ENCODE results near the gene RPRD2.

DNA sequence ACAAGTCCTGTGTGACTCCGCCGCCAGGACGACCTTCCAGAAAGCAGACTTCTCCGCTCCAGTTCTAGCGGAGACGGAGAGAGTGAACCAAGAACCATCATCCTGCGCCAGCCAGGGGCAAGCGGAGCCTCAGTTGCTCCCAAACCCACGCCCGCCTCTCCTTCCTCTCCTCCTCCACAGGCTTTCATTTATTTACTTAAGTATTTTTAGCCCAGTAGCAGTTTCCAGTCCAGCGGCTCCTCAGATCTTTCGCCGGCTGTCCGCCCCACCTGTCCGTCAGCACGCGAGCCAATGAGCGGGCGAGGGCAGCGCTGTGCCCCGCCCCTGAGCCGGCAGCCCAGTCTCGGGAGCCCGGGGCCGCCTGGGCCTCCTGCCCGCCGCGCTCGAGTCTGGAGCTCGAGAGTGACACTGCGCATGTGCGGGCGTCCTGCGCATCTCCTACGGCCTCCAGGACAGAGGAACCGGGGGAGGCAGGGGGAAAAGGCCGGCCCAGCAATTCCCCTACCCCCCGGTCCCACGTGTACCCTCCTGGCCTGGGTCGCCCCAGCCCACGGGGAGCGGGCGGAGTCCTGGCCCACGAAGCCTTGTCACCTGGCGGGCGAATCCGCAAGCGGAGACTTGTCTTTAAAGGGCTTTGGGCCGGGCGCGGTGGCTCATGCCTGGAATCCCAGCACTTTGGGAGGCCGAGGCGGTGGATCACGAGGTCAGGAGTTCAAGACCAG lies 151.5 kb downstream of the RPRD2 start, which contains the start of gene FALEC:
- TF ChIP-seq SUZ12 (IDR thresholded peaks at IDR 0.05; ENCODE audit: extremely low read depth, insufficient read depth, insufficient read length) (no peak), ZNF274 (IDR thresholded peaks at IDR 0.05; ENCODE audit: low read depth, low read length) (no peak)
